Endothelial cell of umbilical vein (primary cell): ENCODE data around the gene NFYA. TPM values are rescaled to one million over a fixed set of nuclear protein-coding genes. Genes with fewer than 3 reads are reported as not detected.

Experiments used
- BruUV-seq: library from RNA; stranded (reverse); fragments of 400-500 nt; replicated peaks from 2 replicates; lab custom pipeline; 2021; lab: Mats Ljungman, UMichigan
- CTCF ChIA-PET: fragments of 300-600, 350-600 bp; sonication (Branson Sonifier 250); formaldehyde crosslinking; loops from one replicate; lab custom pipeline; 2021; ENCODE audit warnings: antibody characterized with exemption, inconsistent platforms; lab: Charles Lee
- POLR2A ChIA-PET: fragments of 300-600, 350-600 bp; sonication (Branson Sonifier 250); formaldehyde crosslinking; loops from one replicate; lab custom pipeline; 2021; ENCODE audit warnings: antibody characterized with exemption, inconsistent platforms; lab: Charles Lee
- DNase-seq: peaks from one replicate; pipeline ENCODE4 v3.0.0-alpha.2; 2011; ENCODE audit warnings: low read depth, low spot score
- FAIRE-seq: peaks from 2 replicates; lab custom pipeline; 2011; peaks lifted over from hg19 to GRCh38; lab: Jason Lieb, UNC
- H2AFZ ChIP-seq: 2 replicates; pipeline ENCODE4 v1.6.0; 2012; ENCODE audit warnings: low read depth, low read length, control low read depth, inconsistent platforms
- H3K27ac ChIP-seq: 2 replicates; pipeline ENCODE4 v1.5.1; 2011; ENCODE audit warnings: low read depth, mild to moderate bottlenecking, control low read depth, low read length, moderate library complexity; ENCODE audit not compliant: insufficient read depth
- H3K27me3 ChIP-seq, 2 experiments: 2 replicates each; pipeline versions ENCODE4 v1.6.0 to v1.6.1; 2011; ENCODE audit warnings: low read length in 2 of 2, mixed read lengths in 1 of 2; ENCODE audit not compliant: control insufficient read depth in 2 of 2, insufficient read depth in 2 of 2
- H3K36me3 ChIP-seq, 2 experiments: 2 replicates in 1 of 2; 3 replicates in 1 of 2; pipeline ENCODE4 v1.5.1; 2011; ENCODE audit warnings: low read length in 2 of 2, mild to moderate bottlenecking in 1 of 2, moderate library complexity in 1 of 2; ENCODE audit not compliant: control insufficient read depth in 2 of 2, insufficient read depth in 2 of 2; ENCODE audit errors: extremely low read depth in 1 of 2
- H3K4me1 ChIP-seq: 3 replicates; pipeline ENCODE4 v1.5.1; 2011; ENCODE audit warnings: mild to moderate bottlenecking, low read length; ENCODE audit not compliant: control insufficient read depth, insufficient read depth; ENCODE audit errors: extremely low read depth
- H3K4me2 ChIP-seq: 2 replicates; pipeline ENCODE4 v1.6.1; 2011; ENCODE audit warnings: low read length, control low read depth, mixed read lengths; ENCODE audit not compliant: insufficient read depth
- H3K4me3 ChIP-seq, 3 experiments: fragments of 200-600 bp in 1 of 3; sonication (generic), shearing (Covaris generic) in 1 of 3; replicated peaks in 1 of 3; 2 replicates each; pipeline ENCODE4 v1.5.1; 2011 to 2016; ENCODE audit warnings: control low read depth in 3 of 3, low read length in 3 of 3, mild to moderate bottlenecking in 2 of 3, inconsistent platforms in 1 of 3, low read depth in 1 of 3, moderate library complexity in 1 of 3; ENCODE audit not compliant: insufficient read depth in 1 of 3
- H3K79me2 ChIP-seq: 2 replicates; pipeline ENCODE4 v1.6.0; 2012; ENCODE audit warnings: low read length, inconsistent platforms; ENCODE audit not compliant: control insufficient read depth, insufficient read depth
- H3K9ac ChIP-seq: replicated peaks from 2 replicates; pipeline ENCODE3; 2011; ENCODE audit warnings: low read length, control low read depth; ENCODE audit not compliant: insufficient read depth; ENCODE audit errors: extremely low read depth
- H3K9me1 ChIP-seq: replicated peaks from 3 replicates; pipeline ENCODE4 v1.6.0; 2011; ENCODE audit warnings: mild to moderate bottlenecking, low read length; ENCODE audit not compliant: control insufficient read depth, insufficient read depth; ENCODE audit errors: extremely low read depth
- H3K9me3 ChIP-seq: replicated peaks from 2 replicates; pipeline ENCODE4 v1.5.1; 2012; ENCODE audit warnings: low read length, inconsistent platforms; ENCODE audit not compliant: control insufficient read depth, insufficient read depth
- H4K20me1 ChIP-seq: replicated peaks from 2 replicates; pipeline ENCODE3; 2011; ENCODE audit warnings: mild to moderate bottlenecking, low read length; ENCODE audit not compliant: control insufficient read depth, insufficient read depth; ENCODE audit errors: extremely low read depth
- EZH2 ChIP-seq: IDR thresholded peaks from 2 replicates; pipeline ENCODE4 v1.6.1; 2012; ENCODE audit warnings: borderline replicate concordance, low read depth, mild to moderate bottlenecking, moderate library complexity, low read length, inconsistent platforms; ENCODE audit not compliant: severe bottlenecking
- FOS ChIP-seq: IDR thresholded peaks from 2 replicates; pipeline ENCODE4 v1.6.1; 2011; ENCODE audit warnings: mild to moderate bottlenecking, low read length, moderate library complexity, borderline replicate concordance; ENCODE audit not compliant: insufficient read depth
- GATA2 ChIP-seq: IDR thresholded peaks from 2 replicates; pipeline ENCODE4 v1.7.0; 2011; ENCODE audit warnings: low read depth, mild to moderate bottlenecking, moderate library complexity, mixed read lengths, low read length; ENCODE audit not compliant: insufficient read length, insufficient read depth
- JUN ChIP-seq: IDR thresholded peaks from 2 replicates; pipeline ENCODE4 v1.6.1; 2011; ENCODE audit warnings: borderline replicate concordance, low read depth; ENCODE audit not compliant: insufficient read length, insufficient read depth
- MYC ChIP-seq: IDR thresholded peaks from one replicate; pipeline ENCODE4 v1.6.1; 2011; ENCODE audit warnings: mild to moderate bottlenecking, low read depth, low read length
- POLR2A ChIP-seq: IDR thresholded peaks from 2 replicates; pipeline ENCODE4 v1.6.1; 2012; ENCODE audit warnings: low read depth, mild to moderate bottlenecking, control low read depth, low read length
- POLR2AphosphoS5 ChIP-seq: IDR thresholded peaks from 2 replicates; pipeline ENCODE4 v1.6.1; 2012; ENCODE audit warnings: low read depth, mild to moderate bottlenecking, control low read depth, low read length, moderate library complexity; ENCODE audit not compliant: insufficient read depth
- dilution Hi-C: fragments of 300-500 bp; cut with MboI; formaldehyde crosslinking; loops from one replicate; pipeline ENCODE4 v1.15.0; 2019; ENCODE audit warnings: low sequenced_read_pairs; ENCODE audit not compliant: extremely low pct_ligation_motif_present
- intact Hi-C: fragments of 100-400 bp; cut with micrococcal nuclease; formaldehyde crosslinking; loops from one replicate; pipeline ENCODE4 v1.10.0; 2022
- polyA plus RNA-seq, 4 experiments: library from polyadenylated mRNA; depleted of rRNA in 3 of 4; stranded (reverse) in 3 of 4; unstranded in 1 of 4; fragments of >200 nt; gene quantifications; 2 replicates each; pipeline versions ENCODE4 v1.2.1 to v1.2.3, GENCODE V29; 2011 to 2012; ENCODE audit warnings: missing spikeins in 1 of 4
- total RNA-seq: library from RNA; stranded (reverse); gene quantifications from 2 replicates; pipeline ENCODE4 v1.2.3, GENCODE V29; 2021
- TF ChIP-seq, protein P1 (sequence below), 2 donors: IDR thresholded peaks; 1 replicate in 1 of 2; 2 replicates in 1 of 2; pipeline ENCODE4 v1.5.1; 2011; ENCODE audit warnings: low read length in 2 of 2, mild to moderate bottlenecking in 2 of 2, moderate library complexity in 2 of 2, control low read depth in 1 of 2, inconsistent platforms in 1 of 2, low read depth in 1 of 2; ENCODE audit not compliant: insufficient read depth in 1 of 2; ENCODE audit errors: extremely low read depth in 1 of 2
- TF ChIP-seq, protein P2 (sequence below): IDR thresholded peaks from 2 replicates; pipeline ENCODE4 v1.6.1; 2011; ENCODE audit not compliant: insufficient read depth, insufficient read length

Gene NFYA
- total and polyA plus RNA-seq, 2 donors (not counting 3 experiments of a cell fraction or from before 2014, with no cell fraction given), result 13.1 to 29.0 TPM

DNA sequence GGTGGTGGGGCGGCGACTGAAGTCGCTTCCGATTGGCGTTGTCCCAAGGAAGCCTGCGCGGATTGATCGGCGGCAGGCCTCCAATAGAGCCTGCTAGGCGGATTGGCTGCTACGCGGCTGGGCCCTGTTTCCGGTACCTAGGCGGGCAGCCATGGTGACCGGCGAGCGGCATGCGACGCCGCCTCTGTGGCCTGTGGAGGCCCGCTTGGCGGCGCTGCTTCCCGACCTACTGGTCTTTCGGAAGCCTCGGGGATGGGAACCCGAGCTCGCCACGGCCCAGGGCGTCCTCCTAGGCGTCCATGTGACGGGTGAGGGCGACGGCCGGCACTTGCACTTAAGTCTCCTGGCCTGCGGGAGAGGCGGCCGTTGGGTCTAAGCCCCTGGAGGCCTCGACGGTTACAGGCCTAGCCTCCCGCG lies 28.1 kb downstream of the NFYA start:
- Histone ChIP-seq H2AFZ (no peak overlapping the region), H3K4me1 (peaks cover 29% of the 10 kb centered on the region), H3K27ac (no peak overlapping the region), H3K9ac (no peak overlapping the region), H3K4me2 (no peak overlapping the region), H3K9me1 (no peaks in the 10 kb centered on the region), H3K4me3 (no peak overlapping the region), H3K79me2 (no peaks in the 10 kb centered on the region), H4K20me1 (no peaks in the 10 kb centered on the region), H3K27me3 (no peaks in the 10 kb centered on the region), H3K36me3 (peaks cover 5 to 16% of the 10 kb centered on the region in 2 experiments), H3K9me3 (no peaks in the 10 kb centered on the region)
- DNase-seq (no peak), FAIRE-seq (no peak)
- no peak for TF ChIP-seq MYC
- TF ChIP-seq GATA2, result no peak
- TF ChIP-seq EZH2, result no peak
- TF ChIP-seq, protein P1, sequence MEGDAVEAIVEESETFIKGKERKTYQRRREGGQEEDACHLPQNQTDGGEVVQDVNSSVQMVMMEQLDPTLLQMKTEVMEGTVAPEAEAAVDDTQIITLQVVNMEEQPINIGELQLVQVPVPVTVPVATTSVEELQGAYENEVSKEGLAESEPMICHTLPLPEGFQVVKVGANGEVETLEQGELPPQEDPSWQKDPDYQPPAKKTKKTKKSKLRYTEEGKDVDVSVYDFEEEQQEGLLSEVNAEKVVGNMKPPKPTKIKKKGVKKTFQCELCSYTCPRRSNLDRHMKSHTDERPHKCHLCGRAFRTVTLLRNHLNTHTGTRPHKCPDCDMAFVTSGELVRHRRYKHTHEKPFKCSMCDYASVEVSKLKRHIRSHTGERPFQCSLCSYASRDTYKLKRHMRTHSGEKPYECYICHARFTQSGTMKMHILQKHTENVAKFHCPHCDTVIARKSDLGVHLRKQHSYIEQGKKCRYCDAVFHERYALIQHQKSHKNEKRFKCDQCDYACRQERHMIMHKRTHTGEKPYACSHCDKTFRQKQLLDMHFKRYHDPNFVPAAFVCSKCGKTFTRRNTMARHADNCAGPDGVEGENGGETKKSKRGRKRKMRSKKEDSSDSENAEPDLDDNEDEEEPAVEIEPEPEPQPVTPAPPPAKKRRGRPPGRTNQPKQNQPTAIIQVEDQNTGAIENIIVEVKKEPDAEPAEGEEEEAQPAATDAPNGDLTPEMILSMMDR (IDR thresholded peaks at IDR 0.05; ENCODE audit: extremely low read depth in 1 of 2, insufficient read depth in 1 of 2, low read depth in 1 of 2, low read length in 2 of 2), result no peak
- TF ChIP-seq JUN, result no peak
- no peak for TF ChIP-seq POLR2A
- no peak for TF ChIP-seq FOS
- TF ChIP-seq POLR2AphosphoS5, result no peak
- TF ChIP-seq, protein P2, sequence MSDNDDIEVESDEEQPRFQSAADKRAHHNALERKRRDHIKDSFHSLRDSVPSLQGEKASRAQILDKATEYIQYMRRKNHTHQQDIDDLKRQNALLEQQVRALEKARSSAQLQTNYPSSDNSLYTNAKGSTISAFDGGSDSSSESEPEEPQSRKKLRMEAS, result no peak
- ChIA-PET POLR2A (no interaction called here), CTCF (interaction anchor here (2.1 kb wide), 1 partner anchor 81 kb away, joined by 10 read pairs; no protein-coding TSS in a partner anchor)
- BruUV-seq, result no TSS peak
- dilution Hi-C loops (no loop called here), intact Hi-C loops (no loop called here)
